Adrenal gland (tissue), 12 donors: Measurements from ENCODE around the gene SDSL. TPM values are rescaled to one million over a fixed set of nuclear protein-coding genes. Genes with fewer than 3 reads are reported as not detected.

Source experiments
- DNase-seq, 7 donors: peaks; one replicate each; pipeline ENCODE4 v3.0.0-alpha.2; 2019 to 2020
- H3K27ac ChIP-seq, 5 donors: fragments of 200-600 bp; sonication (generic) in 4 of 5; 1 replicate in 3 of 5; 2 replicates in 2 of 5; pipeline versions ENCODE4 v1.5.1 to v1.8.0; 2016 to 2020; ENCODE audit warnings: mild to moderate bottlenecking in 1 of 5
- H3K27me3 ChIP-seq: fragments of 200-600 bp; 2 replicates; pipeline ENCODE4 v1.8.0; 2021
- H3K36me3 ChIP-seq, 2 donors: fragments of 200-600 bp; replicated peaks in 1 of 2; 1 replicate in 1 of 2; 2 replicates in 1 of 2; pipeline versions ENCODE4 v1.5.1 to v1.8.0; 2018 to 2022
- H3K4me1 ChIP-seq, 2 donors: fragments of 200-600 bp; replicated peaks in 1 of 2; 1 replicate in 1 of 2; 2 replicates in 1 of 2; pipeline versions ENCODE4 v1.5.1 to v1.8.0; 2018 to 2021
- H3K4me3 ChIP-seq, 4 donors: fragments of 200-600 bp; sonication (generic) in 3 of 4; one replicate each; pipeline ENCODE4 v1.5.1; 2016 to 2018
- H3K9me3 ChIP-seq, 3 donors: fragments of 200-600 bp; sonication (generic) in 1 of 3; replicated peaks in 1 of 3; 1 replicate in 2 of 3; 2 replicates in 1 of 3; pipeline versions ENCODE4 v1.5.1 to v1.8.0; 2016 to 2021
- POLR2A ChIP-seq, 2 donors: fragments of 450-650 bp; IDR thresholded peaks; one replicate each; pipeline ENCODE4 v1.6.1; 2017; ENCODE audit warnings: antibody characterized with exemption in 2 of 2, mild to moderate bottlenecking in 2 of 2, moderate library complexity in 1 of 2
- WGBS, 4 donors: extraction: QIAGEN DNeasy Blood & Tissue Kit in 2 of 4; methylation state at CpG; one replicate each; pipeline versions ENCODE4 v1.1.5 to v1.1.7; 2013 to 2017; 5-methylcytosine and 5-hydroxymethylcytosine counted together
- intact Hi-C, 2 donors: fragments of 100-400 bp; cut with DNase I; formaldehyde crosslinking; loops; one replicate each; pipeline versions ENCODE4 v1.14.1 to v1.15.0; 2022 to 2023
- polyA plus RNA-seq, 3 donors: library from polyadenylated mRNA; stranded (reverse); fragments of 200-250 nt in 2 of 3; fragments of 350-450 nt in 1 of 3; fragmentation: Illumina TruSeq in 1 of 3; extraction: RNeasy Lipid Tissue Mini Kit (QIAGEN cat#74804) in 1 of 3; gene quantifications; one replicate each; pipeline ENCODE4 v1.2.3, GENCODE V29; 2013 to 2014
- total RNA-seq, 9 donors: library from RNA; depleted of rRNA in 4 of 9; stranded (reverse); fragments of >200 nt in 4 of 9; fragments of 120-200 nt in 1 of 9; fragmentation: NEBNext Ultra II Directional in 1 of 9; extraction: Animal tissue kit (Norgen Biotek cat#: 25700) in 1 of 9; gene quantifications; one replicate each; pipeline versions ENCODE4 v1.1.0 to v1.2.4, GENCODE V29; 2013 to 2023
- TF ChIP-seq, protein P1 (sequence below), 6 experiments: fragments of 450-650 bp in 4 of 6; fragments of 200-600 bp in 2 of 6; sonication (generic) in 1 of 6; IDR thresholded peaks; 1 replicate in 5 of 6; 2 replicates in 1 of 6; pipeline versions ENCODE4 v1.5.1 to v1.8.0; 2016 to 2021; ENCODE audit warnings: antibody characterized with exemption in 6 of 6, mild to moderate bottlenecking in 2 of 6, moderate library complexity in 1 of 6
- donor health status: healthy with polysubstance abuse.
- donor health status: Bipolar disorder and iron deficiency.
- donor health status: DM: yes; HTN: yes; CAD: no.
- donor health status: DM: no; HTN: no; CAD: no.
- donor health status: DM: no; HTN: no; CAD: no.
- donor health status: DM: yes; HTN: yes; CAD: no.

SDSL gene
- total and polyA plus RNA-seq, 12 donors, result 11.6 to 111 (median 24.9) TPM

DNA sequence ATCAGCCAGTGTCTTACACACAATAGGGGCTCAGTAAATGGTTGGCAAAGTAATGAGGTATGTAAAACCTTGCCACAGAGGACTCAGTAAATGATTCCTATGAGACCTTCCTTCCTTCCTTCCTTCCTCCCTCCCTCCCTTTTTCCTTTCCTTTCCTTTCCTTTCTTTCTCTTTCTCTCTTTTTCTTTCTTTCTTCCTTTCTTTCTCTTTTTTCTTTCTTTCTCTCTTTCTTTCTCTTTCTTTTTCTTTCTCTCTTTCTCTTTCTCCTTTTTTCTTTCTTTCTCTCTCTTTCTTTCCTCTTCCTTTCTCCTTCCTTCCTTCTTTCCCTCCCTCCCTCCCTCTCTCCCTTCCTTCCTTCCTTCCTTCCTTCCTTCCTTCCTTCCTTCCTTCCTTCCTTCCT is 26.0 kb upstream of the SDSL start:
- DNase-seq, result no peak
- TF ChIP-seq POLR2A (IDR thresholded peaks at IDR 0.05), result no peak
- TF ChIP-seq, protein P1, sequence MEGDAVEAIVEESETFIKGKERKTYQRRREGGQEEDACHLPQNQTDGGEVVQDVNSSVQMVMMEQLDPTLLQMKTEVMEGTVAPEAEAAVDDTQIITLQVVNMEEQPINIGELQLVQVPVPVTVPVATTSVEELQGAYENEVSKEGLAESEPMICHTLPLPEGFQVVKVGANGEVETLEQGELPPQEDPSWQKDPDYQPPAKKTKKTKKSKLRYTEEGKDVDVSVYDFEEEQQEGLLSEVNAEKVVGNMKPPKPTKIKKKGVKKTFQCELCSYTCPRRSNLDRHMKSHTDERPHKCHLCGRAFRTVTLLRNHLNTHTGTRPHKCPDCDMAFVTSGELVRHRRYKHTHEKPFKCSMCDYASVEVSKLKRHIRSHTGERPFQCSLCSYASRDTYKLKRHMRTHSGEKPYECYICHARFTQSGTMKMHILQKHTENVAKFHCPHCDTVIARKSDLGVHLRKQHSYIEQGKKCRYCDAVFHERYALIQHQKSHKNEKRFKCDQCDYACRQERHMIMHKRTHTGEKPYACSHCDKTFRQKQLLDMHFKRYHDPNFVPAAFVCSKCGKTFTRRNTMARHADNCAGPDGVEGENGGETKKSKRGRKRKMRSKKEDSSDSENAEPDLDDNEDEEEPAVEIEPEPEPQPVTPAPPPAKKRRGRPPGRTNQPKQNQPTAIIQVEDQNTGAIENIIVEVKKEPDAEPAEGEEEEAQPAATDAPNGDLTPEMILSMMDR (IDR thresholded peaks at IDR 0.05), result no peak

DNA sequence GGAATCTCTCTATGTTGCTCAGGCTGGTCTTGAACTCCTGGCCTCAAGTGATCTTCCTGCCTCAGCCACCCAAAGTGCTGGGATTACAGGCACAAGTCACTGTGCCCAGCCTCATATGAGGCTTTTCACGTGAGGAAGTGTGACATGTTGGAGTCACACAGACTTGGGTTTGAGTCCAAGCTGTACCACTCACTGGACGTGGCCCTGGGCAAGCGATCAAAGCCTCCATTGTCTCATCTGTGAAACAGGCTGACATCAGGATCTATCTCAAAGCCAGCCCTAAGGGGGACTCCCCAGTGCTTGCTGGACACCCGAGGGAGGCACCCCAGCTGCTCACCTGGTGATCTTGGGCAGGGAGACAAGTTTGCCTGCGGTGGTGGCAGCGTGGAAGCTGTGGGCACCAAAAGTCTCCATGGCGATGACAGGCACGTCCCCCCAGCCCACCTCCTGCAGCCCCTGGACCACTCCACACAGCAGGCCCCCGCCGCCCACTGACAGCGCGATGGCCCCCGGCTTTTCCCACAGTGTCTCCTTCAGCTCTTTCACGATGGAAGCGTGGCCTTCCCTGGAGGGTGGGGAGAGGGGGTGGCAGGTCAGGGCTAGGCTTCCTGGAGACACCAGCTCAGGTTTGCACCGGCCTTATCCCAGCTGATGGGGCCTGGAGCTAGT is 25.2 kb upstream of the SDSL start:
- Histone ChIP-seq H3K4me3 (no peak overlapping the region), H3K27ac (no peak overlapping the region), H3K4me1 (no peaks in the 10 kb centered on the region), H3K36me3 (no peaks in the 10 kb centered on the region), H3K9me3 (no peaks in the 10 kb centered on the region), H3K27me3 (no peaks in the 10 kb centered on the region)
- WGBS, 4 donors, result 41 to 64% (median 55%) methylated on average over 7 to 16 of the region's 16 CpGs
- no peak for DNase-seq
- intact Hi-C loops, result no loop called here
- no peak for TF ChIP-seq POLR2A (IDR thresholded peaks at IDR 0.05)
- TF ChIP-seq, protein P1 (IDR thresholded peaks at IDR 0.05), result no peak

More for the DNA sequence above, 26.0 kb upstream of the SDSL start:
- Histone ChIP-seq H3K4me3 (no peak overlapping the region), H3K27me3 (no peaks in the 10 kb centered on the region), H3K9me3 (no peaks in the 10 kb centered on the region), H3K36me3 (peaks cover 0 to 2% of the 10 kb centered on the region in 2 donors), H3K4me1 (no peaks in the 10 kb centered on the region), H3K27ac (no peak overlapping the region)
- intact Hi-C loops, result no loop called here

DNA sequence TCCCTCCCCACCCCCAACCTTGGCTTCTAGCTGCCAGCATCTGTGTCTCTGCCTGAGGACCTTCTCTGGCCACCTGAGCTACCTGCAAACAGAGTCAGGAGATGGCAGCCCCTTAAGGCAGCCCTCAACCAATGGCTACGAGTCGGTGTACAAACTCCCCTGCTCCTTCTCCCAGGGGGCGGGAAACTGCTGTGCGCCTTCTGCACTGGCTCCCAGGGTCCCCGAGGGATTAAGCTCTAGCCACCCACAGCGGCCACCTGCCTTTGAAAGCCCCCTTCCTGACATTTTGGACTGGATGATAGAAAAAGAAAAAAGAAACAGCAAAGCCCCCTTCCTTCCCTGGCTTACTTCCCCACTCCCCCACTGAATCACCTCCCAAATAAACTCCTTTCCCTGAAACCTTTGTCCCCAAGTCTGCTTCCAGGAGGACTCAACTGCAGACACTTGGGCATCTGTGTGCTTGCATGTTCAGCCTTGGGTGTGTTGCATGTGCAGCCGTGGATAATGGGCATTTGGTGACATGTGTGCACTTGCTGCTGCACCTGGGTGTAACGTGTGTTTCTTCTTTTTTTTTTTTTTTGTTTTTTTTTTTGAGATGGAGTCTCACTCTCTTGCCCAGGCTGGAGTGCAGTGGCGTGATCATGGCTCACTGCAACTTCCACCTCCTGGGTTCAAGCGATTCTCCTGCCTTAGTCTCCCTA is 24.5 kb upstream of the SDSL start:
- H3K4me3 ChIP-seq, result no peak overlapping the region
- 53 to 65% (median 58%) methylated on average over 4 to 10 of the region's 10 CpGs for WGBS, 4 donors
- TF ChIP-seq POLR2A (IDR thresholded peaks at IDR 0.05), result no peak
- TF ChIP-seq, protein P1 (IDR thresholded peaks at IDR 0.05), result no peak
- H3K27ac ChIP-seq, result no peak overlapping the region
- H3K27me3 ChIP-seq, result no peaks in the 10 kb centered on the region
- intact Hi-C loops, result no loop called here
- no peak for DNase-seq
- H3K4me1 ChIP-seq, result no peaks in the 10 kb centered on the region
- no peaks in the 10 kb centered on the region for H3K36me3 ChIP-seq
- H3K9me3 ChIP-seq, result no peaks in the 10 kb centered on the region

DNA sequence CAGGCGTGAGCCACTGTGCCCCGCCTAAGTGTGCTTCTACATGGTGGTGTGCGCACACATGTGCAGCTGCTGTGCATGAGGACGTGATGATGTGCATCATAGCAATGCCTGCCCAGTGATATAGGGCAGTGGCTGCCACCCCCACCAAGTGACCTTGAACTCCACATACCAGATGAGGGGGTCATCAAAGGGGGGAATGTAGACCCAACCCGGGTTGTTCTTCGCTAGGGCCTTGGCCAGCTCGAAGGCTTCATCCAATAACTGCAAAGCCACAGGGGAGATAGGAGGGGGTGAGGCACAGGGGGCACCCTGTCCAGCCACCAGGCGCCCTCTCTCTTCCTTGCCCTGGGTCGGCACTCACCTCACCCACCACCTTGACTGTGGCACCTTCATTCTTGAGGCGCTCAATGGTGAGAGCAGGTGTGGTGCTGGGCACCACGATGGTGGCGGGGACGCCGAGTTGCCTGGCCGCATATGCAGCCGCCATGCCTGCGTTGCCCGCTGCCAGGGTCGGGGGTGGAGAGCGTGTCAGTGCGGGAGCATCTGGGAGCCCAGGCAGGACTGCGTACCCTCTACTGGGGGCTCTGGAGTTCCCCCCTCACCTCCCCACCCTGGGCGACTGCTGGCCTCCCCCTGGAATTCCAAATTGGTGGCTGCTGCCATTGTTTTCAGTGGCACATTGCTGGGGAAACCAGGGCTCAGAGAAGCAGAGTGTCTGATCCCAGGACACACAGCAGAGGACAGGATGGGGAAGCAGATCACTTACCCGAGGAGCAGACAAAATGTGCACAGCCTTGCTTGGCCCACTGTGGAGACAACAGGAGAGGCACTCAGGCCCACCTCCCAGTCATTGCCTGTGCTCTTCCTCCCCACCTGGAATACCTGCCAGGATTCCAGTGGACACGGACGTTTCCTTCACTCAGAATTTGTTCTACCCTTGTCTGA is 23.6 kb upstream of the SDSL start:
- Histone ChIP-seq H3K9me3 (no peaks in the 10 kb centered on the region), H3K4me1 (no peaks in the 10 kb centered on the region), H3K4me3 (no peak overlapping the region), H3K27ac (no peak overlapping the region), H3K27me3 (no peaks in the 10 kb centered on the region), H3K36me3 (no peaks in the 10 kb centered on the region)
- DNase-seq, result no peak
- intact Hi-C loops, result no loop called here
- WGBS, 4 donors, result 68 to 84% (median 79%) methylated on average over 9 to 26 of the region's 26 CpGs
- TF ChIP-seq POLR2A (IDR thresholded peaks at IDR 0.05), result no peak
- TF ChIP-seq, protein P1 (IDR thresholded peaks at IDR 0.05), result no peak
